IPS DF 6.9 (cell line): ENCODE results near the gene GULP1.

Source experiments
- DNase-seq: peaks from one replicate; pipeline ENCODE4 v3.0.0-alpha.2; 2013; ENCODE audit warnings: low read depth, low spot score
- H3K27ac ChIP-seq: one replicate; pipeline ENCODE4 v1.5.1; 2013; ENCODE audit warnings: low read length, control low read depth
- H3K27me3 ChIP-seq: 2 replicates; pipeline ENCODE4 v1.6.1; 2013; ENCODE audit warnings: mild to moderate bottlenecking, low read length; ENCODE audit not compliant: control insufficient read depth, insufficient read depth
- H3K36me3 ChIP-seq: 2 replicates; pipeline ENCODE4 v1.6.1; 2013; ENCODE audit warnings: low read length; ENCODE audit not compliant: control insufficient read depth, insufficient read depth
- H3K4me1 ChIP-seq: 2 replicates; pipeline ENCODE4 v1.6.1; 2013; ENCODE audit warnings: low read length; ENCODE audit not compliant: control insufficient read depth, insufficient read depth
- H3K4me3 ChIP-seq: 2 replicates; pipeline ENCODE4 v1.5.1; 2013; ENCODE audit warnings: mild to moderate bottlenecking, low read length
- H3K9me3 ChIP-seq: 2 replicates; pipeline ENCODE4 v1.6.1; 2013; ENCODE audit warnings: low read length, inconsistent platforms; ENCODE audit not compliant: control insufficient read depth, insufficient read depth
- WGBS: extraction: QIAGEN DNeasy Blood & Tissue Kit; methylation state at CpG from one replicate; pipeline ENCODE4 v1.1.7; 2013; ENCODE audit warnings: mixed read lengths, missing lambda C conversion rate; ENCODE audit not compliant: insufficient read length, insufficient coverage; 5-methylcytosine and 5-hydroxymethylcytosine counted together

Gene GULP1

DNA sequence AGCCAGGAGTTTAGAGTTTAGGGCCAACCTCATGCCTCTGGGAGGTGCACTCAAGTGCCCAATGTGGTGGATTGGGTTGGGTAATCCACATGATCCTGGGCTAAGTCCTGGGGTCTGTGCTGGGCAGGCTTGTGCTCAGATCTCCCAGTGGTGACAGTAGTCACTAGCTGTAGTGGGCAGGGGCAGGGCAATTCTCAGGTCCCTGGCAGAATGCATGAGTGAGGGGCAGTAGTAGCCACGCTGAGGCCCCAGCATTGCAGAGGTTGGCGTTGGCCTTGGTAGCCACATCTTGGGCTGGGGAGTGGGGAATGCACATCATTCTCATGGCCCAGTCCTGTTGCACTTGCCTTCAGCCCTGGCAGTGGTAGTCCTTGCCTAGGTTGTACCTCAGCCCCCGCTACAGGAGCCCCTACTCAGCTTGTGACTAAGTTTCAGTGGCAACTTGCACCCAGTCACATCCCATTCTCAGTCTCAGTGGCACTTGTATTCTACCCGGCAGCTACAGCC, 269.9 kb downstream of the GULP1 start:
- Histone ChIP-seq H3K4me3 (no peak overlapping the region), H3K27ac (no peak overlapping the region), H3K4me1 (no peaks in the 10 kb centered on the region), H3K9me3 (no peaks in the 10 kb centered on the region), H3K27me3 (no peaks in the 10 kb centered on the region), H3K36me3 (peaks cover 6% of the 10 kb centered on the region; the same call in 1 of the 2 replicates)
- WGBS, result no CpG with 5 or more reads among the region's 4 CpGs
- DNase-seq, result no peak

DNA sequence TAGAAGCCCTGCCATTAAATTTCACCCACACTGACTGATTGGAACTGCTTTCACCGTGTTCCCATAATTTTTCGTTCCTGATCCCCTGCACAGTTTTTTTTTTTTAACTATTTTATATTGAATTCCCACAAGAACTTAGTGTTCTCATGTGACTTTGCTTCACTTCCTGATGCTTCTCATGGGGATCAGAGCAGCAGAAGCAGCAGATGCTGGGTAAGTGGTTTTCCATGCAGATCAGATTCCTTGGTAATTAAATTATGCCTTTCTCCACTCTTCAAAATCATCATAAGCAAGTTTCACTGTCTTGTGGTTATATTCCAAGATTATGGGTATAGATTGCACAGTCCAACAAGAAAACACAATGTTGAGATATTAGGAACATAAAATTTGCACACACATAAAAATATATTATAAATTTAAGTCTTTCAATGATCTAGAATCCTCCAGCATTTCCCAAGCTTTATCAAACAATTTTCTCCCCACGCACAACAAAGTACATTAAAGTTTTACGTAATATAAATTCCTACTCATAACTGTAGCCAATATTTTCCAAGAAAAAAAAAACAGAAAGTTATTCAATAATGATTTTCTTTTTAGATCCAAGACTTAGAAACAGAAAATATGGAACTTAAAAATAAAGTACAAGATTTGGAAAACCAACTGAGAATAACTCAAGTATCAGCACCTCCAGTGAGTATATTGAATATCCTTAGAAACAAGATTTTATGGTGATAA, 277.9 kb downstream of the GULP1 start:
- no peaks in the 10 kb centered on the region for H3K27me3 ChIP-seq
- H3K36me3 ChIP-seq, result no peaks in the 10 kb centered on the region
- WGBS, result 100% methylated on average over 2 of the region's 4 CpGs
- no peak overlapping the region for H3K4me3 ChIP-seq
- no peak for DNase-seq
- H3K9me3 ChIP-seq, result no peaks in the 10 kb centered on the region
- H3K4me1 ChIP-seq, result no peaks in the 10 kb centered on the region
- H3K27ac ChIP-seq, result no peak overlapping the region

DNA sequence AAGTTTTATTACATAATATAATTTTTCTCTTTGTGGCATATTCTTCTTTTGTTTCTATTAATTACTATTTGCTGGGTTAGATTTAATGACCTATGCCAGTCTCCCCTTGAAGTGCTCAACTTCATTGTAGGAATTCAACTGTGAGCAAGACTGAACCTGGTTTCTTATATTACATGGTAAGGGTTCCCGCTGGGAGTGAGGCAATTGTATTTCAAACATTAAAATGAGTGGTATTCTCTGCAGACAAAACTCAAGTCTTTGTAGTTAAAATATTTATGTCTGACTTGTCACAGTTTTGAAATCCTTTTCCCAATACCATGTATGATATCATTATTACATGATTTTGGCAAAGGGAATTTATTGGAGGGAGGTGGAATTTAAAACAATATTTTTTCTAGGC, 278.7 kb downstream of the GULP1 start:
- no CpG with 5 or more reads among the region's 1 CpG for WGBS
- Histone ChIP-seq H3K27ac (no peak overlapping the region), H3K9me3 (no peaks in the 10 kb centered on the region), H3K27me3 (no peaks in the 10 kb centered on the region), H3K4me1 (no peaks in the 10 kb centered on the region), H3K4me3 (no peak overlapping the region), H3K36me3 (no peaks in the 10 kb centered on the region)
- no peak for DNase-seq

DNA sequence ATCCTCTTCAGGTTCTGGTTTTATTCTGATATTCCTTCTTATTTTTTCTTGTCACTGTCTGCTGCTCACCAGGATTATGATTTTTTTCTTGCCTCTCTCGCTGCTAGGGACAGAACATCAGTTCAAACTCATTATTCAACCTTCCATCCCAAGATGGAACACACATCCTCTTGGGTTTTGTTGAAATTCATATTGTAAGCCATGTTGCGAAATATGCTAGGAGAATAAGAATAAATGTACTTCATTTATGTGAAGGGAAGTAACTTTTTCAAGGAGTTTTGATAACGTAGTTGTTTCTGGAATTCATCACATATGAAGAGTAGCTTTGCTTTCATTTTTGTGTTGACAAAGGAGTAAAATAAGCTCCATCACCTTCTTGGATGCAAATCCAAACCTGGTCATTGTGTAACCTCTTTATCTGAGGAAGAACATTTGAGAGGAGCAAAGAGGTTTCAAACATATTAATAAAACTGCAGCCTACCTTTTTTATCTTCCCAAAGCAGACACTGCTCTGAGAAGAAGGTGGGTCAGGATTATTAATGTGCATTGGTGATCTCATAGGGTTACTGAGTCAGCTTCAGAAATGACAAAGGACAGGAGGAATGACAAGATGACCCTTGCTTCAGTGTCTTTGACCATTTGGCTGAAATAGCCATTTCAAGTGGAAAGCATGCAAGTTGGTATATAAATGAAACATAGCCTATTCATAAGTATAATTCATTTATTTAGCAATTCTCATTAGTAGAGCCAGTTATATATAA, 280.0 kb downstream of the GULP1 start:
- Histone ChIP-seq H3K36me3 (no peaks in the 10 kb centered on the region), H3K4me3 (no peak overlapping the region), H3K27ac (no peak overlapping the region), H3K9me3 (no peaks in the 10 kb centered on the region), H3K27me3 (no peaks in the 10 kb centered on the region), H3K4me1 (no peaks in the 10 kb centered on the region)
- WGBS, result no CpG with 5 or more reads among the region's 3 CpGs
- DNase-seq, result no peak

DNA sequence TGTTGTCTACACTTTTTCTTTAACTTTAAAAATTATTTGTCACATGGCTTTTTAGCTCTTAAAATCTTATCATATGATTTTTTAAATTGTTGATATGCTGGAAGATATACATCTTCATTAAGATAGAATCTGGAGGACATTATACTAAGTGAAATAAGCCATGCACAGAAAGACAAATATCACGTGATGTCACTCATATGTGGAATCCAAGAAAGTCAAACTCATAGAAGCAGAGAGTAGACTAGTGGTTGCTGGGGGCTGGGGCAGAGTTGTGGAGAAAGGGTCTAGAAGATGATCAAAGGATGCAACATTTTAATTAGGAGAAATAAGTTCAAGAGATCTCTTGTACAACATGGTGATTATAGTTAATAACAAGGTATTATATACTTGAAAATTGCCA, 280.9 kb downstream of the GULP1 start:
- H3K27ac ChIP-seq, result no peak overlapping the region
- no peaks in the 10 kb centered on the region for H3K4me1 ChIP-seq
- H3K9me3 ChIP-seq, result no peaks in the 10 kb centered on the region
- no peaks in the 10 kb centered on the region for H3K27me3 ChIP-seq
- WGBS, result no CpG with 5 or more reads among the region's 1 CpG
- no peaks in the 10 kb centered on the region for H3K36me3 ChIP-seq
- no peak overlapping the region for H3K4me3 ChIP-seq
- no peak for DNase-seq

DNA sequence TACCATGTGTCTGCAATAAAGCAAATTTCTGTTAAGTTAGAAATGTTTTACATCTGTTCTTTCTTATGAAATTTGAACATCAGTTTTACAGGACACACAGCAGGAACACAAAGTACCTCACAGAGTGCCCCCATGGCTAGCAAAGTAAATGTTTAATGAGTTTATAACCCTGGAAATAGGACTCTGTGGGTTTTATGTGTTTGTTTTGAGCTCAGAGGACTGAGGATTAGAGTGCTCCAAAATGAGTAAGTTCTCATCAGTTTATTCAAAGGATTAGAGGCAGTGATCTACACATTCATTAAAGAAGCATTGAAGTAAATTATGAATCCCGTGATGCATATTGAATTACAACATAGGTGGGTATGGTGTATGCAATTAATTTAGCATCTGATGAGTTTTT, 281.8 kb downstream of the GULP1 start:
- no peak overlapping the region for H3K27ac ChIP-seq
- WGBS, result no CpG with 5 or more reads among the region's 1 CpG

DNA sequence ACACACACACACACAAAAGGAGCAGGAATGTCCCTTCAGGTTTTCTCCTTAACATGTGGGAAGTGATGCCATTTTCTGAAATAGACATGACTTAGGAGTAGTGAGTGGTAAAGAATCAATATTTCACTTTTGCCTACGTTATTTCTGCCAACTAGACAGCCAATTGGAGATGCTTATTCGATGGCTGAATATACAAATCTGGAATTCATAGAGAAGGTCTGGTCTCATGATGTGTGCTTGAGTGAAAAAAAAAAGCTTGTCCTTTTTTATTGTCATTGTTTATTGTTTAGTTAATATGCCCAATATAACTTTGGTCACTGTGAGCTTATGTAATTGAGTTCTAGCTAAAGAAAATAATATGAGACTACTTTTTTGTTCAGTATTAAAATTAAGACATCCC, 284.3 kb downstream of the GULP1 start:
- no peak overlapping the region for H3K27ac ChIP-seq
- no peaks in the 10 kb centered on the region for H3K9me3 ChIP-seq
- no CpG with 5 or more reads among the region's 2 CpGs for WGBS
- H3K36me3 ChIP-seq, result no peaks in the 10 kb centered on the region
- DNase-seq, result no peak
- no peak overlapping the region for H3K4me3 ChIP-seq
- no peaks in the 10 kb centered on the region for H3K4me1 ChIP-seq
- no peaks in the 10 kb centered on the region for H3K27me3 ChIP-seq

More for the DNA sequence above, 281.8 kb downstream of the GULP1 start:
- Histone ChIP-seq H3K36me3 (no peaks in the 10 kb centered on the region), H3K4me1 (no peaks in the 10 kb centered on the region), H3K27me3 (no peaks in the 10 kb centered on the region), H3K9me3 (no peaks in the 10 kb centered on the region), H3K4me3 (no peak overlapping the region)
- no peak for DNase-seq

DNA sequence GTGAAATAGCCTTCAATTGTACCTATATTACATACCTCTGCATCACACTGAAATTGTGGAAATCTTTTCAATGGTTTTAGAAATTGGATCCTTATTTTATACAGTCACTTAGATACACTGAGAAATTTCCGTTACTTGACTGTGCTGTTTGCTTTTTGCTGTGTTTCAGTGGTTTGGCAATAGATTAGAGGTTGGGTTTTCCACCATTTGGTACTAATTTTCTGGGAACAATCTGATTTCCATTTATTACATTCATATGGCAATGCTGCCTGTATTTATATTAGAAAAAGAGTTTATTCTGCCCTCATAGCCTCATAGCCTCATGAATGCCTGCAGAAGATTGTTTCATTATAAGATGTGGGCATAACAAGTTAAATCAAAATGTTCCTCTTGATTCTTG, 285.0 kb downstream of the GULP1 start:
- WGBS, result no CpG with 5 or more reads among the region's 1 CpG
- no peak for DNase-seq
- Histone ChIP-seq H3K36me3 (no peaks in the 10 kb centered on the region), H3K27me3 (no peaks in the 10 kb centered on the region), H3K4me1 (no peaks in the 10 kb centered on the region), H3K27ac (no peak overlapping the region), H3K4me3 (no peak overlapping the region), H3K9me3 (no peaks in the 10 kb centered on the region)

DNA sequence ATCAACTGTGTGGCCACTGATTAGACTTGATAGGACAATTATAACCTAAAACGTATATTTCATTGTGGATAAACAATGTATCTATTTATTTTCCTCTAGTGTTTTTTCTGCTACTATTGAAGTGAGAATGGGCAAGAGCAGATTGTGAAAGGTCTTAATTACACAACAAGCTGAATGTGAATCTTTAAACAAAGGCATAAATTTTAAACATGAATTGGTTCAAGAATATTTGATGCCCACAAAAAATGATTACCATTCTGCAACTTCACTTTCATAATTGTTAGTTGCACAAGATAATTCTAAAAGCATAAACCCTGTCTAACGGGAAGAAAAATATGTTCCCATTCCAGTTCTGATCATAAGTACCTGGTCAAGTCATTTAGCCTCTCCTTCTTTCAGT, 285.6 kb downstream of the GULP1 start:
- DNase-seq, result no peak
- no CpG with 5 or more reads among the region's 2 CpGs for WGBS
- no peak overlapping the region for H3K4me3 ChIP-seq

DNA sequence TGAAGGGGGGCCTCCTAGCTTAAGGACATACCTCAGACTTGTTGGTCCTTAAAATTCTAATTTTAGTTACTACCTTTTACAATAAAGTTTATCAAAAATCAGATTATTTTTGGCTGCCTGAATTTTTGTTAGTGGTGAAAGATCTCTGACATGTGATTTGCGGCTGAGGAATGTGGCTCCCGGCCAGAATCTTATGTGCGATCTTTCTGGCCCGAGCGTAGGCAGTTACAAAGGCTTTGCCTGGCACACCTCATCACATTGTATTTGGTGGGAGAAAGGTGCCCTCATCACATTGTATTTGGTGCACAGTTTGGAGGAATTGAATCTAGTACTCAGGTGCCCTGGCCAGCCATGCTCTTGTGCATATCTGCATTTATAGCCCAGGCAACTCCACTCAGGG, 289.1 kb downstream of the GULP1 start:
- no peak overlapping the region for H3K4me3 ChIP-seq
- H3K36me3 ChIP-seq, result 0 out of 2 replicates have a peak, but pooled peaks cover 5% of the 10 kb centered on the region
- no peak overlapping the region for H3K27ac ChIP-seq
- H3K4me1 ChIP-seq, result no peaks in the 10 kb centered on the region
- WGBS, result no CpG with 5 or more reads among the region's 5 CpGs
- H3K9me3 ChIP-seq, result no peaks in the 10 kb centered on the region
- DNase-seq, result no peak
- no peaks in the 10 kb centered on the region for H3K27me3 ChIP-seq

More for the DNA sequence above, 285.6 kb downstream of the GULP1 start:
- no peaks in the 10 kb centered on the region for H3K27me3 ChIP-seq
- no peaks in the 10 kb centered on the region for H3K4me1 ChIP-seq
- H3K36me3 ChIP-seq, result no peaks in the 10 kb centered on the region
- no peaks in the 10 kb centered on the region for H3K9me3 ChIP-seq
- no peak overlapping the region for H3K27ac ChIP-seq
